SH-SY5Y (cell line): ENCODE measurements around the gene COL20A1.

ENCODE experiments used
- GATA2 ChIP-seq: IDR thresholded peaks from 2 replicates; pipeline ENCODE4 v1.6.1; 2011; ENCODE audit warnings: mild to moderate bottlenecking, low read depth, low read length
- GATA3 ChIP-seq: IDR thresholded peaks from 2 replicates; pipeline ENCODE4 v1.6.1; 2011; ENCODE audit warnings: low read depth, mild to moderate bottlenecking, low read length, moderate library complexity

- TF ChIP-seq GATA2 (no peak), GATA3 (no peak)
Measured at GRCh38 chr20:63377951-63378381, 85.0 kb downstream of the COL20A1 start.
